Mesendoderm (in vitro differentiated cells): ENCODE data around the gene PRKX.
"Not testable (repeated sequence)": the region's sequence is repeated elsewhere in the genome, so short reads cannot be mapped to it uniquely, and the experiment has no call there.

Experiments
- DNase-seq: peaks from one replicate; pipeline ENCODE4 v3.0.0; 2013
- H2AK5ac ChIP-seq: 2 replicates; pipeline ENCODE4 v1.6.1; 2013; ENCODE audit warnings: low read length, inconsistent platforms
- H2BK120ac ChIP-seq: 2 replicates; pipeline ENCODE4 v1.6.1; 2013; ENCODE audit warnings: low read depth, mild to moderate bottlenecking, low read length, moderate library complexity, mixed read lengths
- H2BK15ac ChIP-seq: replicated peaks from 2 replicates; pipeline ENCODE4 v1.6.1; 2013; ENCODE audit warnings: low read depth, mild to moderate bottlenecking, moderate library complexity
- H2BK5ac ChIP-seq: 2 replicates; pipeline ENCODE4 v1.6.1; 2013; ENCODE audit warnings: low read length, inconsistent platforms
- H3K18ac ChIP-seq: 2 replicates; pipeline ENCODE4 v1.6.1; 2013; ENCODE audit warnings: mild to moderate bottlenecking, low read length, mixed read lengths
- H3K23ac ChIP-seq: one replicate; pipeline ENCODE4 v1.6.1; 2013; ENCODE audit warnings: low read length
- H3K27ac ChIP-seq: 2 replicates; pipeline ENCODE4 v1.5.1; 2013; ENCODE audit warnings: low read depth, mild to moderate bottlenecking, inconsistent platforms, low read length, moderate library complexity
- H3K27me3 ChIP-seq: 2 replicates; pipeline ENCODE4 v1.6.1; 2013; ENCODE audit warnings: low read length, control low read depth, mild to moderate bottlenecking, inconsistent platforms; ENCODE audit not compliant: insufficient read depth, poor library complexity
- H3K36me3 ChIP-seq: 2 replicates; pipeline ENCODE4 v1.6.1; 2013; ENCODE audit warnings: low read length, inconsistent platforms; ENCODE audit not compliant: control insufficient read depth, insufficient read depth
- H3K4ac ChIP-seq: one replicate; pipeline ENCODE4 v1.6.1; 2013; ENCODE audit warnings: low read depth, mild to moderate bottlenecking, low read length, moderate library complexity
- H3K4me1 ChIP-seq: 2 replicates; pipeline ENCODE4 v1.6.1; 2013; ENCODE audit warnings: low read depth, low read length, inconsistent platforms; ENCODE audit not compliant: control insufficient read depth
- H3K4me2 ChIP-seq: 2 replicates; pipeline ENCODE4 v1.6.1; 2013; ENCODE audit warnings: low read length
- H3K4me3 ChIP-seq: 2 replicates; pipeline ENCODE4 v1.5.1; 2013; ENCODE audit warnings: mild to moderate bottlenecking, low read length
- H3K56ac ChIP-seq: one replicate; pipeline ENCODE4 v1.6.1; 2013; ENCODE audit warnings: low read length
- H3K79me1 ChIP-seq: 2 replicates; pipeline ENCODE4 v1.6.1; 2013; ENCODE audit warnings: low read length, inconsistent platforms
- H3K79me2 ChIP-seq: 2 replicates; pipeline ENCODE4 v1.6.1; 2013; ENCODE audit warnings: mild to moderate bottlenecking, low read length; ENCODE audit not compliant: control insufficient read depth, insufficient read depth
- H3K9ac ChIP-seq: 2 replicates; pipeline ENCODE4 v1.6.1; 2013; ENCODE audit warnings: low read length, inconsistent platforms
- H4K5ac ChIP-seq: one replicate; pipeline ENCODE4 v1.6.1; 2013; ENCODE audit warnings: low read length
- H4K8ac ChIP-seq: one replicate; pipeline ENCODE4 v1.6.1; 2013; ENCODE audit warnings: low read depth, mild to moderate bottlenecking, control low read depth, low read length, moderate library complexity
- WGBS: extraction: QIAGEN DNeasy Blood & Tissue Kit; methylation state at CpG from one replicate; pipeline ENCODE4 v1.1.7; 2013; ENCODE audit warnings: low lambda C conversion rate, missing lambda C conversion rate; ENCODE audit not compliant: insufficient coverage; ENCODE audit errors: extremely low coverage; 5-methylcytosine and 5-hydroxymethylcytosine counted together

PRKX gene

DNA sequence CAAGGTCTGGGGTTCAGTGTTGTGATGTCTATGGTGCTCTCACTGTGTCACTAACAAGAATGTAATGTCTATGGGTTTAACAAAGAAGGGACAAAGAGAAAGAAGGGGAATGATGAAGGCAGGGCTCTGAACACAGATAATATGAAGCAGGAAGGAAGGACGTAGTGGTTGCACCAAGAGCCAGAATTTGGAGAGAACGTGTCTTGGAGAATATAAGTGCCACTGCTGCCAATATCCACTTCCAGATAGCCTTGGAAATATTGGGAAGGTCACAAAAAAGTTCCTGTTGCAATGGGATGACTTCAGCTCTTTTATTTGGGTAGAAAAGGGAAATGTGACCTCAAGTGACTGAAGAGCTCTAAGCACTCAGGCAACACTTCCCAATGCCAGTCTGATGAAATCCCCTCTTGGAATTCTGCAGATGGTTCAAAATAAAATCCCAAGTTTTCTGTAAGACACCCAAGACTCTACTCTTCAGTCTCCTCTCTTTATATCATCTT, 131.8 kb downstream of the PRKX start:
- Histone ChIP-seq H2BK5ac (no peak overlapping the region), H3K4me2 (no peak overlapping the region), H3K79me2 (no peaks in the 10 kb centered on the region), H3K27me3 (no peaks in the 10 kb centered on the region), H3K23ac (no peak overlapping the region), H2BK120ac (no peak overlapping the region), H2BK15ac (no peak overlapping the region), H3K56ac (no peak overlapping the region), H3K4me3 (no peak overlapping the region), H3K9ac (no peak overlapping the region), H3K4me1 (no peaks in the 10 kb centered on the region), H3K18ac (no peak overlapping the region), H3K4ac (no peak overlapping the region), H4K5ac (no peak overlapping the region), H3K36me3 (no peaks in the 10 kb centered on the region), H4K8ac (no peak overlapping the region), H2AK5ac (no peak overlapping the region), H3K79me1 (no peaks in the 10 kb centered on the region), H3K27ac (no peak overlapping the region)
- DNase-seq = no peak
- no CpG with 5 or more reads among the region's 2 CpGs for WGBS

DNA sequence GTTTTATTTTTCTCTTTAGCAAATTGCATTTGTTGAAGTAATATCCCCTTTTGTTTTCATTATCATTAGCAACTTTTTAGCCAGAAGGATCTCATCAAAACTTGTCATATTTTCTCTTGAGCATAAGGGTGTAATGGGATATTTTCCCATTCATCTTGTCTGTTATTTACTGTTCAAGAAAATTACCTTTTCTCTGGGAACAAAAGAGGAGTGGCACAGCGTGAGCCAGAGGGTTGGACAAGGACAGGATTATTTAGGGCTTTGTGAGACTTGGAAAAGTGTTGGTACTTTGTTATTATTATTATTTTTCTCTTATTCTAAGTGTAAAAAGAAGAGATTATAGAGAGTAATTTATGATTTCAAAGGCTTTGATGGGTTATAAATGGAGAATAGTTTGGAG, 135.9 kb downstream of the PRKX start:
- H3K27ac ChIP-seq = no peak overlapping the region
- H3K27me3 ChIP-seq = no peaks in the 10 kb centered on the region
- no peaks in the 10 kb centered on the region for H3K79me1 ChIP-seq
- H3K18ac ChIP-seq = no peak overlapping the region
- no peak overlapping the region for H3K4ac ChIP-seq
- no peak for DNase-seq
- no peak overlapping the region for H3K9ac ChIP-seq
- no peak overlapping the region for H3K56ac ChIP-seq
- H3K23ac ChIP-seq = no peak overlapping the region
- H3K36me3 ChIP-seq = no peaks in the 10 kb centered on the region
- no peaks in the 10 kb centered on the region for H3K79me2 ChIP-seq
- H2BK15ac ChIP-seq = no peak overlapping the region
- no CpG with 5 or more reads among the region's 1 CpG for WGBS
- no peak overlapping the region for H3K4me2 ChIP-seq
- no peak overlapping the region for H4K5ac ChIP-seq
- no peak overlapping the region for H4K8ac ChIP-seq
- no peaks in the 10 kb centered on the region for H3K4me1 ChIP-seq
- no peak overlapping the region for H3K4me3 ChIP-seq
- no peak overlapping the region for H2BK120ac ChIP-seq
- H2AK5ac ChIP-seq = no peak overlapping the region
- no peak overlapping the region for H2BK5ac ChIP-seq

DNA sequence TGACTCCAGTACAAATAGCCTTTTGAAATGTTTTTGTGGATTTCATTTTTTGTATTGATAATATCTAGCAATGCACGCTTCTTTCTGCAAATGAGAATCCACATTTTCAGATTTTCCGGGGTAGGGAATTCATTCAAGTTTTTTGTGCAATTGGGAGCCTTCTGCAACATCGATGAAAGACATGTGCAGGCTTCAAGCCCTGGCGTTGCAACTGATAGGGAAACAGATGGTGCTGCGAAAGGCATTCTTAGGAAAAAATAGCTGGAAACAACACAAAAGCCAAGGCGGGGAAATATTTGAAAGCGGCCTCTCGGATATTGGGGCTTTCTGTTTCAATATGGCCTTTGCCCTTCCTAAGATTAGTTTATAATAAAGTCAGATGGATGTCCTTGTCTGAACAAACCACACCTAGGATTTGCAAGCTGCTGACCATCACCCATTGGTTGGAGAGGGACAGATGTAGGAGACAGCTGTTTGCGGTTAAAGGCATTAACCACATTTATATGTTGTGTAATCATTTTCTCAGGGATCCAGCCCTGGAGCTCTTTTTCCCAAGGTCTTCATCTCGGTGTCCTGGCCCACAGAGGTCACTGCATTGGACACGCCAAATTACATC, 136.5 kb downstream of the PRKX start:
- H2BK5ac ChIP-seq = no peak overlapping the region
- H4K8ac ChIP-seq = no peak overlapping the region
- H3K18ac ChIP-seq = no peak overlapping the region
- no peaks in the 10 kb centered on the region for H3K27me3 ChIP-seq
- H3K56ac ChIP-seq = no peak overlapping the region
- H3K4me2 ChIP-seq = no peak overlapping the region
- DNase-seq = no peak
- H3K23ac ChIP-seq = no peak overlapping the region
- no peak overlapping the region for H2BK15ac ChIP-seq
- H2AK5ac ChIP-seq = no peak overlapping the region
- no peak overlapping the region for H2BK120ac ChIP-seq
- H3K4ac ChIP-seq = no peak overlapping the region
- H3K79me1 ChIP-seq = no peaks in the 10 kb centered on the region
- H3K4me3 ChIP-seq = no peak overlapping the region
- H3K27ac ChIP-seq = no peak overlapping the region
- no peaks in the 10 kb centered on the region for H3K79me2 ChIP-seq
- H3K36me3 ChIP-seq = no peaks in the 10 kb centered on the region
- no peak overlapping the region for H4K5ac ChIP-seq
- no peaks in the 10 kb centered on the region for H3K4me1 ChIP-seq
- no peak overlapping the region for H3K9ac ChIP-seq
- no CpG with 5 or more reads among the region's 11 CpGs for WGBS

DNA sequence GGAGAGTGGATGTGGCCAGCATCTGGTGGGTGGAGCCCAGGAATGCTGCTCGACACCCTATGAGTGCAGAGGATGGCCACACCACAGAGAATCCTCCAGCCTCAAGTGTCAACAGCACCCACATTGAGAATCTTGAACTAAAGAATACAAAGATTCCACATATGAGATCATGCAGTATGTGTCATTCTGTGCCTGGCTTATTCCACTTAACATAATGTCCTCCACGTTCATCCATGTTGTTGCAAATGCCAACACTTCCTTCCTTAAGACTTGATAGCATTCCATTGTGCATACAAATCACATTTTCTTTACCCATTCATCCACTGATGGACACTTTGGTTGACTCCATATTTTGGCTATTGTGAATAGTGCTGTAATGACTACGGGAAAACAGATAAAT, 145.8 kb downstream of the PRKX start:
- no peak overlapping the region for H4K5ac ChIP-seq
- no peak overlapping the region for H3K4me2 ChIP-seq
- no peak overlapping the region for H3K27ac ChIP-seq
- no peak overlapping the region for H3K18ac ChIP-seq
- DNase-seq = no peak
- no peaks in the 10 kb centered on the region for H3K4me1 ChIP-seq
- H3K79me1 ChIP-seq = no peaks in the 10 kb centered on the region
- H4K8ac ChIP-seq = no peak overlapping the region
- no peaks in the 10 kb centered on the region for H3K27me3 ChIP-seq
- no peak overlapping the region for H3K9ac ChIP-seq
- H2AK5ac ChIP-seq = no peak overlapping the region
- no peak overlapping the region for H3K4ac ChIP-seq
- H3K36me3 ChIP-seq = no peaks in the 10 kb centered on the region
- no peak overlapping the region for H2BK15ac ChIP-seq
- no peak overlapping the region for H3K4me3 ChIP-seq
- no peak overlapping the region for H3K56ac ChIP-seq
- no peaks in the 10 kb centered on the region for H3K79me2 ChIP-seq
- H2BK5ac ChIP-seq = no peak overlapping the region
- no peak overlapping the region for H3K23ac ChIP-seq
- no peak overlapping the region for H2BK120ac ChIP-seq
- WGBS = no CpG with 5 or more reads among the region's 3 CpGs

DNA sequence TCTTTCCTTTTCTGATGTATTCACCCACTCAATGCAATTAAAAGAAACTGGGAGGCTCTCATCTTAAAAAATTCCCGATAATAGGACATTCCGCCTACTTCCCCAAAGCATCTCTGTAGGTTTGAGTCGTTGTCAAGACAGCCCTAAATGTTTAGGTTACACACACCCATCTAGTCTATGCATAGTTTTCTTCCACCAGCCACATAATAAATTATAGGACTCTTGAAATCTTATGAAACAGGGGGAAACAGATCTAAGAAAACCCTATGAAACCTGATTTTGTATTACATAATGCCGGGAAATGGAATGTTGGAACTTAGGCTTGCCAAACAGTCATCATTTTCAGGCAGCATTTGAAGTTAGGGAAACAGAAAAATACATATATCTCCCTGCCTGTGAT, 150.0 kb downstream of the PRKX start:
- H3K4me2 ChIP-seq = no peak overlapping the region
- no CpG with 5 or more reads among the region's 4 CpGs for WGBS
- no peak overlapping the region for H2BK15ac ChIP-seq
- H3K4ac ChIP-seq = no peak overlapping the region
- no peak overlapping the region for H3K27ac ChIP-seq
- H3K4me1 ChIP-seq = no peaks in the 10 kb centered on the region
- no peak overlapping the region for H3K9ac ChIP-seq
- no peak overlapping the region for H3K56ac ChIP-seq
- H3K36me3 ChIP-seq = no peaks in the 10 kb centered on the region
- H3K79me1 ChIP-seq = no peaks in the 10 kb centered on the region
- no peak overlapping the region for H3K4me3 ChIP-seq
- H2AK5ac ChIP-seq = no peak overlapping the region
- H4K8ac ChIP-seq = no peak overlapping the region
- H3K27me3 ChIP-seq = no peaks in the 10 kb centered on the region
- H3K79me2 ChIP-seq = no peaks in the 10 kb centered on the region
- no peak for DNase-seq
- H3K23ac ChIP-seq = no peak overlapping the region
- H3K18ac ChIP-seq = no peak overlapping the region
- H2BK5ac ChIP-seq = no peak overlapping the region
- H4K5ac ChIP-seq = no peak overlapping the region
- no peak overlapping the region for H2BK120ac ChIP-seq

DNA sequence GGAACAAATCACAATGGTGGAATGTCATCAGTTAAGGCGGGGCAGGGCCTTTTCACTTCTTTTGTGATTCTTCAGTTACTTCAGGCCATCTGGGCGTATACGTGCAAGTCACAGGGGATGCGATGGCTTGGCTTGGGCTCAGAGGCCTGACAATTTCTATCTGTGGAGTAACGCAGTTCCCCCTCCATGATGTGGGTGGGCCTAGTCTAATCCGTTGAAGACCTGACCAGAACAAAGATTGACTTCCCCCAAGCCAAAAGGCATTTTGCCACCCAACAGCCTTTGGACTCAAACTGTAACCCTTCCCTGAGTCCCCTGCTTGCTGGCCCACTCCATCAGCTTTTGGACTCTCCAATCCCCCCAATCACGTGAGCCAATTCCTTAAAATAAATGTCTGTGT, 153.4 kb downstream of the PRKX start:
- not testable (repeated sequence) for H4K8ac ChIP-seq, H4K5ac ChIP-seq, H2BK5ac ChIP-seq, H3K4me1 ChIP-seq, H3K56ac ChIP-seq, H3K4ac ChIP-seq, H2AK5ac ChIP-seq, H3K79me1 ChIP-seq, H3K79me2 ChIP-seq, H2BK15ac ChIP-seq, H2BK120ac ChIP-seq, H3K27me3 ChIP-seq, H3K4me2 ChIP-seq, H3K18ac ChIP-seq, H3K27ac ChIP-seq, H3K9ac ChIP-seq, H3K36me3 ChIP-seq, H3K4me3 ChIP-seq, DNase-seq, H3K23ac ChIP-seq
- no CpG with 5 or more reads among the region's 7 CpGs for WGBS
